Activated CD8-positive, alpha-beta memory T cell treated with anti-CD3 and anti-CD28 coated beads, Interleukin-2, amount 50 U/mL, for 48 hours (primary cell): ENCODE results near the gene KRTAP1-5.
"Not testable (repeated sequence)": the region's sequence is repeated elsewhere in the genome, so short reads cannot be mapped to it uniquely, and the experiment has no call there.

Experiments used
- DNase-seq: peaks from one replicate; pipeline ENCODE4 v3.0.0-alpha.2; 2020

Gene KRTAP1-5, protein sequence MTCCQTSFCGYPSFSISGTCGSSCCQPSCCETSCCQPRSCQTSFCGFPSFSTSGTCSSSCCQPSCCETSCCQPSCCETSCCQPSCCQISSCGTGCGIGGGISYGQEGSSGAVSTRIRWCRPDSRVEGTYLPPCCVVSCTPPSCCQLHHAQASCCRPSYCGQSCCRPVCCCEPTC

DNA sequence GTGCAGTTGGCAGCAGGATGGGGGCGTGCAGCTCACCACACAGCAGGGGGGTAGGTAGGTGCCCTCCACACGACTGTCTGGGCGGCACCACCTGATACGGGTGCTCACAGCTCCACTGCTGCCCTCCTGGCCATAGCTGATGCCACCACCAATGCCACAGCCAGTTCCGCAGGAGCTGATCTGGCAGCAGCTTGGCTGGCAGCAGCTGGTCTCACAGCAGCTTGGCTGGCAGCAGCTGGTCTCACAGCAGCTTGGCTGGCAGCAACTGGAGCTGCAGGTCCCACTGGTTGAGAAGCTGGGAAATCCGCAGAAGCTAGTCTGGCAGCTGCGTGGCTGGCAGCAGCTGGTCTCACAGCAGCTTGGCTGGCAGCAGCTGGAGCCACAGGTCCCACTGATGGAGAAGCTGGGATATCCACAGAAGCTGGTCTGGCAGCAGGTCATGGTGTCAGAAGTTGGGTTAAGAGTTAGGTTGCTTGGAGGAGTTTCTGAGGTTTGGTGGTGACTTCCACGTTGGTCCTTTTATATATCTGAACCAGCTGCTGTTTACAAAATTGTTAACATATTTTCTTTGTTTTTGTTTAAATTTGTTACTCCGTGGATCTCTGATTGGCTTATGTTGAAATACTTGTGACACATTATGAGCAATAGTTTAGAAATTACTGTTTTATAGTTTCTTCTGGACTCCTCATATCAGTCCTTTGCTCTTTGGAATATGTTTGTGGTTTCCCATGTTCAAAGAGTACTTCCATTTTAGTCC, at the start of gene KRTAP1-5:
Gene KRTAP1-5 (minus strand): TSS at position 494 of the 757 bp plus-strand sequence. CDS start 53 bp downstream, at position 441.
- DNase-seq: no peak

DNA sequence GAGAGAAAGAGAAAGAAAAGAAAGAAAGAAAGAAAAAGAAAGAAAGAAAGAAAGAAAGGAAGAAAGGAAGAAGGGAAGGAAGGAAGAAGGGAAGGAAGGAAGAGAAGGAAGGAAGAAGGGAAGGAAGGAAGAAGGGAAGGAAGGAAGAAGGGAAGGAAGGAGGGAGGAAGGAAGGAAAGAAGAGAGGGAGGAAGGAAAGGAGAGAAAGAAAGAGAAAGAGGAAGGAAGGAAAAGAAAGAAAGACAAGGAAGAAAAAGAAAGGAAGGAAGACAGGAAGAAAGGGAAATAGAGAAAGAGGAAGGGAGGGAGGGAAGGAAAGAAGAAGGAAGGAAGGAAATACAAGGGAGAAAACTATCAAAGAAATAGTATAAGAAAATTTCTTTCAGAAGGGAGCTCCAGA, 49.8 kb upstream of the KRTAP1-5 start:
- DNase-seq: no peak

DNA sequence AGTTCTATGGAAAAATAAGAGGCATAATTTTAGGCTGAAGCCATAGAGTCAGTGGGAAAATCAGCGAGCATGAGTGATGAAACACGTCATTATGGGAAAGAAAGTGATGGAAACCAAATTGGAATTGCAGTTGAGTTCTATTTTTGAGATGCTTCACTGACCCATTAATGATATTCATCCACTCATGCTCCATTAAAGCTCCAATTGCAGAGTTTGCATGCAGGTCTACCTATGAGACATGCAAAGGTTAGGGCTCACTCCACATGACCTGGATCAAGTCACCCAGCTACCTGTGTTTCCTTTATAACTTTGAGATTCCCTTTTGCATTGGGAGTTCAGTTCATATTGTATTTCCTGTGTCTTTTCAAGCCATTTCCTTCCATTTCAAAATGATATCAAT, 46.7 kb upstream of the KRTAP1-5 start:
- no peak for DNase-seq

DNA sequence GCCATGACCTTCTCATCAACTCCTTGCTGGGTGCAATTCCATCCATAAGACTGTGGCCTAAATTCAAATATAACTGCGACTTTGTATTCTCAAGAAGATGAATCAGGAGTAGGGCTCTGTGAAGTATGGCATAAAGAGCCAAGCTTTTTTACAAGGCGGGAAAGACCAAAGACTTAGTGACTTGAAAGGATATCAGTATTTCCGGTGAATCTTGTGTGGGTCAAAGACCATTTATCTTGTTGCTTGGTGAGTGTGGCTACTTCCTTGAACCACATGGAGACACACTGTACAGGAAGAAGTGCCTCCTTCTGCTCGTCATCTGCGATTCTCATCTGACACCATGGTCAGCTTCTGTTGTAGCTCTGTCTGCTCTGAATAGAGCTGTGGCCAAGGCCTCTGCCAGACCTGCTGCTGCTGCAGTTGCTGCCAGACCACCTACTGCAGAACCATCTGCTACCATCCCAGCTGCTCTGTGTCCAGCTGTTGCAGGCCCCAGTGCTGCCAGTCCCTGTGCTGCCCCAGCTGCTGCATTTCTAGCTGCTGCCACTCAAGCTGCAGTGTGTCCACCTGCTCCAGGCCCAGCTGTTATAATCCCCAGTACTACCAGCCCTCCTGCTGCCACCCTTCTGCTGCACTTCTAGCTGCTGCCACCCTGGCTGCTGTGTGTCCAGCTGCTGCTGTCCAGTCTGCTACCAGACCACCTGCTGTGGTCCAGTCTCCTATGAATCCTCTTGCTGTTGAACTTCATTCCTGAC, 44.8 kb upstream of the KRTAP1-5 start:
- DNase-seq: no peak

DNA sequence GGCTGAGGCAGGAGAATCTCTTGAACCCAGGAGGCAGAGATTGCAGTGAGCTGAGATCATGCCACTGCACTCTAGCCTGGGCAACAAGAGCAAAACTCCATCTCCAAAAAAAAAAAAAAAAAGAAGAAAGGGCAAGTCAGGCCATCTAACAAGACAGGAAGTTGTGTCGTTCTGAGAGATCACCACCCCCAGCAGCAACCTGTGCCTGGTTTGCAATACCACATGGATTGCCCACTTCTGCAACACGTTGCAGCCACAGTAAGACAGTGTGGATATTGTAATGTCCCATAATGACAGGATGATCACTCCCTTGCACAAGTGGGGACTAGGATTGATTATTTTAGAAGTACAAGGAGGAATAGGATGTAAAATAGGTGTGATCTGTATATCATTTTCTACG, 42.0 kb upstream of the KRTAP1-5 start:
- no peak for DNase-seq

DNA sequence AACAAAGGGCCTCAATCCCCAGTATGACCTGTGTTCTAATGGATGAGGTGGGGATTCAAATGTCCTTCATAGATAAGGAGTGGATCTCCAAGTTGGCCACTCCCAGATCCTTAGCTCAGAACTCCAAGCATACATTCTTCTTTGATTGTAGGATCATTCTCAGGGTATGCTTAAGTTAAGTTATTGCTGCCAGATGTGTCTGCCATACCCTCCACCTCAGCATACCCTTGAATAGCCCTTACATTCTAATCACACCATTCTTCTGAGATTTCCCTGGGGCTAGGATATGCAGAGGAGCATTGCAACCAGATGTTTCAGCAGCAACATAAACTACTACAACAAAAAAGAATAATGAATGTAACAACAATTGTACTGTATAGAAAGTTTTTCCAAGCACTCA, 40.3 kb upstream of the KRTAP1-5 start:
- no peak for DNase-seq

DNA sequence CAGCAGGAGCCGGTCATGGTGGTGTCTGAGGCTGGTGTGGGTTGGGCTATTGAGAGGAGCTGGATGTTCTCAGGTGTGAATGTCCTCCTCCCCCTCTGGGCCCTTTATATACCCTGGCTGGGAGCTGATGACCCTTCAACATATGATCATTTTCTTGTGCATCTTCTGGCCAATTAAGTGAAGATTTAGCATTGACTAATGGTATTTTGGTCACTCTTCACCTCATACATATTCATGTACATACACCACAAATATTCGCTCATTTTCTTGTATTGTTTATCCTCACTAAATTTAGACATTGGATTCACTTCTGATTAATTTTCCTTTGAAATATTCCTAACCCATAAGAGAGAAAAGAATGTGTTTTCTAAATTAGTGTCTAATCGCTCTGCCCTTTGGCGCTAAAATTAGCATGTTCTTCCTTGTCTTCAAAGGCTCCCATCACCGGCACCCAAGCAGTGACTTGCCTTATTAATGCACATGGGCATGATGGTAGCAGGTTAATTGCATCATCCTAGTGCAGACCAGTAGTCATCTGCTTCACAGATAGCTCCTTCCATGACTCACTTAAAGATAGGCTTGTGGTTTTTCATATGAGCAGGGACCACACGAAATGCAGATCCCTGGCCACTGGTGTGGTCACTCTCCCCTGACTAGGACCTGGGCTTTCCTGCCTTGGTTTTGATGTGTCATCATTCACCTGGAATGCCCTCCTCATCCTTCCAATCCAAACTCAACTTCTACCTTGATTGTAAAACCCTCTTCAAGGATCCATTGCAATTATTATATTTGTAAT, 39.0 kb upstream of the KRTAP1-5 start, which contains the start of gene KRTAP2-4:
Gene KRTAP2-4 (minus strand): TSS at position 51 of the 796 bp plus-strand sequence. CDS start 34 bp downstream, at position 17.
- DNase-seq: no peak

DNA sequence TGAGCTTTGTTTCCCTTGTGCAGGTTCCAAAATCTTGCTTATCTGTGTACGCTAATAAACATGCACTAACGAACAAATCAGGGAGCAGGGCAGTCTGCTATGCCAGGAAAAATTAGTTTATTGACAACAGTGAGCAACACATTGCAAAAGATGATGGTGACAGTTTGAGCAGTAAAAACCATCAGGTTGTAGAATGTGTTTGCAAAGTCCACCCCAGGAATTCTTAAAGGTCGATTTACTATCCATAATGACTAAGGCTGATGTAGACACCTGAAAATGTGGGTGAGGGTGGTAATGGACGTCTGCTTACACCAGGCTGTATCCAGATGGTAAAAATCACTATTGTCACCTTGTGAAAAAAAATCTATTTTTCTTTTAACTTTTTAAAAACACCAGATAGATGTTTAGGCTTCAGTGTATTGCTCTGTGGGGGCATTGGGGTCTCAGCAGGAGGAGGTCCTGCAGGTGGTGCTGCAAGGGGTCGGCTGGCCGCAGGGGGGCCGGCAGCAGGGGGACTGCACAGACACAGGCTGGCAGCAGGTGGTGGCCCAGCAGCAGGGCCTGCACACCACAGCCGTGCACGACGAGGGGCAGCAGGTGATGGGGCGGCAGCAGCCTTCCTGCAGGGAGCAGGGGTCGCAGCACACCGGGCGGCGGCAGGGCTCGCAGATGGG, 38.1 kb upstream of the KRTAP1-5 start:
- not testable (repeated sequence) for DNase-seq

DNA sequence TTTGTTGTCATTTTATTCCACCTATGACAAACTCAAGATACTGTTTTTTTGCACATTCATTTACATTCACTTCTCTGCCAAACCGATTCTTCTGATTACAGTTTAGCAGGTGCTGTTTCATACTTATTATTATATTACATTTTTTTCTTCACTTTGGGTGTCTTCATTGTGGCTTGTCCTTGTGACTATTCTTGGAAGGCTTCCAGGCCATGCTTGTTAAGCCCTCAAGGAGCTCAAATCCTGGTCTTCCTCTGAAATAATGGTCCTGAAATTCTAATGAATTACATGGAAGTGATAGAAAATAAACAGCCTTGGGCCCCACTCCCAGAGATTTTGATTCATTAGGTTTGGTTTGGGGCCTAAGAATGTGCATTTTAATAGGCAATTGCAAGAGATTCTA, 37.3 kb upstream of the KRTAP1-5 start:
- DNase-seq: no peak

DNA sequence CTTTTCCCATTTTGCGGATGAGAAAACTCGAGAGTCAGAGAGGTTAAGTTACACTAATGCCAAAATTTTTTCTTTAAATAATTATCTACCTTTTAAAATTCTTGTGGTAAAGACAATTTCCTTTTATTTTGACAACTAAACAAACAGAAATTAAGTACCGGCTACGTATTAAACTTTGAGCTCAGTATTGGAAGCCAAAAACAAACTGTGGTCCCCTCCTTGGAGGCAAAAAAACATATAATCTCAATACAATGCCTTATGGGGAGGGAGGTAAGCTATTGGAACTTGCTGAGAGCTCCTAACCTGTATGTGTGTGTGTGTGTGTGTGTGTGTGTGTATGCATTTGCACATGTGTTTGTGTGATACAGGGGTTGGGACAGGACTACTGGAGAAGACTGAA, 36.4 kb upstream of the KRTAP1-5 start:
- no peak for DNase-seq

DNA sequence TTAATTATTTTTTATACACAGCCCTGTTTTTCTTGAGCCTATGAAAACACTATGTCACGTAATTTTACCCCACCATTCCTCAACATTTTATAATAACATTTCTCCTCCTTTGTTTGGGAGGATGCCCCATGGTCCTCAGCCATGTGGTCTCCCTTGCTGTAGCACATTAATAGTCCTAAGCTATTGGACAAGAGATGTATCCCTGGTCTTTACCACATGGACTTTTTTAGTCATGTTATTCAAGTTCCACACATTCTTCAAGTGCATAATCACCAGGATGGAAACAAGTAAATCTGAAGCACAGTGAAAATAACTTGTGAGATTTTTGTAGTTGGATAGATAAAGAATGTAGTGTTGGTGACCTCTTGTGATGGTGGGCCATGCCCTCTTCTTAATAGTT, 35.0 kb upstream of the KRTAP1-5 start:
- DNase-seq: no peak

DNA sequence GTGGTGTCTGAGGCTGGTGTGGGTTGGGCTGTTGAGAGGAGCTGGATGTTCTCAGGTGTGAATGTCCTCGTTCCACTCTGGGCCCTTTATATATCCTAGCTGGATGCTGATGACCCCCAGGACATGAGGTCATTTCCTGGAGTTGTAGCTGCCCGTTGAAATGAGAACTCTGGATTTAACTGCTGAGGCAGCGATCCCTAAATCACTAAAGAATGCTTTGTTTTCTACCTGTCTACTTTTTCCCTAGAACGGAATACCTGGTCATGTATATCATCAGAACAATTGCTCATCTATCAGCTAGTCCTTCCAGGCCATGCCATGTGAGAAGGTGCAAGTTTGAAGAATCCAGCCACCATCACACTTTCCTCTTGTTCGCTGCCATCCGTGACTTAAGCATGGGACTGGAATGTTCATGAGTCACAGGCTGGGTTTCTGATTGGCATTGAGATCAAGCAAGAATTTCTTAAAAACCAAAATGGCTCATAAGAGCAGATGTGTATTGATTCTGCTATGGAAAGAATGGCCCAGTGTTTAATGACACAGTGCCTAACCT, 33.1 kb upstream of the KRTAP1-5 start, which contains the start of gene KRTAP2-3:
Gene KRTAP2-3 (minus strand): TSS at position 63 of the 553 bp plus-strand sequence. CDS start 64 bp downstream, outside the sequence.
- DNase-seq: no peak

DNA sequence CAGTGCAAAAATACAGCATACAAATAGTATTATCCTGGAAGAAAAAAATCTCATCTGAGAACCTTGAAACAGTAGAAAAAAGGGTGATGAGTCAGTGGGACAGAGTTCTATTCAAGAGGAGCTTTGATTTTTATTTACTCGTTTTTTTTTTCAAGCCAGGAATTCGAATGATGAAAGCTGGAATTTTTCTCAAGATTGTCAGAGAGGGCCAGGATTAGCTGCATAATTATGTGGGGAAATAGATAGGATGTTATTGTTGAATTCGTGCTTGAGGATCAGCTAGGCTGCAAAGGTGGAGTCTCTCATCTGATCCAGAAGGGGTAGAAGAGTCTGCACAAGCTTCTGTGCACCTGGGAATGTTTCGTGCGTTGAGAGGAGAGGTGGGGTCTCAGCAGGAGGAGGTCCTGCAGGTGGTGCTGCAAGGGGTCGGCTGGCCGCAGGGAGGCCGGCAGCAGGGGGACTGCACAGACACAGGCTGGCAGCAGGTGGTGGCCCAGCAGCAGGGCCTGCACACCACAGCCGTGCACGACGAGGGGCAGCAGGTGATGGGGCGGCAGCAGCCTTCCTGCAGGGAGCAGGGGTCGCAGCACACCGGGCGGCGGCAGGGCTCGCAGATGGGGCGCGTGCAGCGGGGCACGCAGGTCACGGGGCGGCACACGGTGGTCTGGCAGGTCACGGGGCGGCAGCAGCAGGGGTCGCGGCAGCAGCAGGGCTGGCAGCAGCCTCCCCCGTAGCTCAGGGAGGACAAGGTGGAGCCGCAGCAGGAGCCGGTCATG, 32.5 kb upstream of the KRTAP1-5 start:
- not testable (repeated sequence) for DNase-seq

DNA sequence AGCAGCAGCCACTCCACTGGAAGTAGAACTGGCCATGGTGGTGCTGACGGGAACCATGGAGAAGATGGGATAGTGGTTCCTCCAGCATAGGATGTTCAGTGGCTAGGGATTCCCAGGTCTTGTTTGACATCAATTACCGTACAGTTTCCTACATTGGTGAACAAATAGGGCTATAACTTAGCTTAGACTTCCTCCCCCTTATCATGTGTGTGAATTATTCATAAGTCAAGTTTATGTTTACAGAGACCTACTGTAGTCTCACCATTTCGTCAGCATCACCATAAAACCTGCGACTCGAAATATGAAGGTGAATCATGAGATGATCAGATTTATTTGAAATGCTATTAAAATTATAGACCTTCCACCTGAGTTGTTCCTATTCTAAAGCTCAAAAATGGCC, 31.7 kb upstream of the KRTAP1-5 start:
- DNase-seq: no peak

DNA sequence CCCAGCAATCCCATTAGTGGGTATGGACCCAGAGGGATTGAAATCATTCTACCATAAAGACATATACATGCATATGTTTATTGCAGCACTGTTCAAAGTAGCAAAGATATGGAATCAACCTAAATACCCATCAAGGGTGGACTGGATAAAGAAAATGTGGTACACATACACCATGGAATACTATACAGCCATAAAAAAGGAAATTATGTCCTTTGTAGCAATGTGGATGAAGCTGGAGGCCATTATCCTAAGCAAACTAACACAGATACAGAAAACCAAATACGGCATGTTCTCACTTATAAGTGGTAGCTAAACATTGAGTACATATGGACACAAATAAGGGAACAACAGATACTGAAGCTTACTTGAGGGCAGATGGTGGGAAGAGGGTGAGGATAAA, 30.5 kb upstream of the KRTAP1-5 start:
- no peak for DNase-seq

DNA sequence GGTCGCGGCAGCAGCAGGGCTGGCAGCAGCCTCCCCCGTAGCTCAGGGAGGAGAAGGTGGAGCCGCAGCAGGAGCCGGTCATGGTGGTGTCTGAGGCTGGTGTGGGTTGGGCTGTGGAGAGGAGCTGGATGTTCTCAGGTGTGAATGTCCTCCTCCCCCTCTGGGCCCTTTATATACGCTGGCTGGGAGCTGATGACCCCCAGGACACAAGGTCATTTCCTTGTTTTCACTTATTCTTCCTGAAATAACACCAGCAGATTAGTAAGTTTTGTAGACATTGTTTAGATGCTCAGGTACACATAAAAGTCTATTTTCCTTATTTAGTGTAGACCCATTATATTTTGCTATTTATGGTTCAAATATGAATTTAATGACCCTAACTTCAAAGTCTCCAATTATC, 28.1 kb upstream of the KRTAP1-5 start, which contains the start of gene KRTAP2-2:
Gene KRTAP2-2 (minus strand): TSS at position 101 of the 400 bp plus-strand sequence. CDS start 19 bp downstream, at position 82.
- not testable (repeated sequence) for DNase-seq

DNA sequence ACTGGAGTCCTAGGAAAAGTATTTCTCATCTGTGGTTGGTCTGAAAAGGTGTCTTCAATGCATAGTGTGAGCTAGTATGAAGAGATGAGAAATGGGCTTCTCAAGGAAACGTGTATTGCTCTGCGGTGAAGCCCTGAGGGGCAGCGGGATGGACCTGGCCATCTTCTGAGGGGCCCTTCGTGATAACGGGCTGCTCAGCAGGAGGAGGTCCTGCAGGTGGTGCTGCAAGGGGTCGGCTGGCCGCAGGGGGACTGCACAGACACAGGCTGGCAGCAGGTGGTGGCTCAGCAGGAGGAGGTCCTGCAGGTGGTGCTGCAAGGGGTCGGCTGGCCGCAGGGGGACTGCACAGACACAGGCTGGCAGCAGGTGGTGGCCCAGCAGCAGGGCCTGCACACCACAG, 27.5 kb upstream of the KRTAP1-5 start:
- not testable (repeated sequence) for DNase-seq

DNA sequence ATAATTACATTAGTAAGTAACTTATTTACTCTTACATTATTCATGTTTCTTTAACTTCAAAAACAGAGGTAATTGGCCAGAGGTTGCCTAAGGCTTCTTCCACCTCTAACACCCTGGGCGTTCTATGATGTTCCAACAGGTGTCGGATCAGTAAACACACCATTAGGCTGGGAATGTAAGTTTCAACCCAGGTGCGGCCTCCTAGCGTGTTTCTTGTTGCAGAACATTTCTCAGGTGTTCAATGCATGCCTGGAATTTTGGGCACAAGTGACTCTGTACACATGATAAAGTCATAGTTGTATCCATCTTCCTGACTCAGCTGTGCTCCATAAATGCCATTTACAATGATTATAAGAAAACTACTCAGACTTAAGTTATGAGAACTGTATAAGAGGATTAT, 27.0 kb upstream of the KRTAP1-5 start:
- DNase-seq: no peak

DNA sequence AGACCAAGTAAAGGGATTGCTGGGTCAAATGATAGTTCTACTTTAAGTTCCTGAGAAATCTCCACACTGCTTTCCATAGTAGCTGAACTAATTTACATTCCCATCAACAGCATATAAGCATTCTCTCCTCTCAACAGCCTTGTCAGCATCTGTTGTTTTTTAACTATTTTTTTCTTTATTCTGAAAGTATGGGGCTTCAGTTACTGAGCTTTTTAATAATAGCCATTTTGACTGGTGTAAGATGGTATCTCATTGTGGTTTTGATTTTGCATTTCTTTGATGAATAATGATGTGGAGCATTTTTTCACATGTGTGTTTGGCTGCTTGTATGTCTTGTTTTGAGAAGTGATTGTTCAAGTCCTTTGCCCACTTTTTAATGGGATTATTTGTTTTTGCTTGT, 25.6 kb upstream of the KRTAP1-5 start:
- DNase-seq: no peak

DNA sequence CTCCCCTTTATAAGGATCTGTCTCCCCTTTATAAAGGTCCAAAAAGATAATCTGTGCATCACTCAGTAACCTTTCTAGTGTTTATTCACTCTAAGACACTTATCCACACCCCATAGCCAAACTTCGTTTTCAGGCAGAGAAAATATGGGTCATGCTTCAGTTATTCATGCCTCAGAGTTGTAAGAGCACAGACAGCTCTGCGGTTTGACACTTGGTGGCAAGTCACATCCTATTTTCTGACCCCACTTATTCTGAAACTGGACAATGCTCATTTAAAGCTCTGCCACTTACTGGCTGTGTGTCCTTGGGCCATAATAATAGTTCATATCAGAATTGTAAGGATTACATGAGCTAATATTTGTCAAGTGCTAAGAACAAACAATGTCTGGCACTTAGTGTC, 22.1 kb upstream of the KRTAP1-5 start:
- no peak for DNase-seq

DNA sequence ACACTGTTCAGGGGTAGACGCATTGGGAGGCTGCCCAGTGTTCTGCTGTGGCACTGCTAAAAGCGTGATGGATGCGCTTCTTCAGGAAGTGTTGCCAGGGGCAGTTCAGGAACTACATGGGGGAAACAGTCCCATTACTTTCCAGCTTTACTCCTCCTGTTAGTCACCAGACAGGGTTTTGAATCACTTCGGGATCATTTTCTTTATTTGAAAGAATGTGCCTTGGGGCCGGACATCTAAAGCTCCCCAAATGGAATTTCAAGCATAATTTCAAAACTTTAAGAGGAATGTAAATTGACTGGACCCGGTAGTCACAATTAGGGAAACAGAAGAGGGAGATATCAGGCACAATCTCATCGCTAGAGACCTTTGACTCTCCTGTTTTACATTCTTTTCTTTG, 21.4 kb upstream of the KRTAP1-5 start:
- DNase-seq: no peak
